ENCODE data around the gene ISL1.

The ISL1 gene

GRCh38 chr5:51392689-51393199, 9.5 kb downstream of the ISL1 start:
- no peak overlapping the region for H3K4me3 ChIP-seq (ENCODE audit: low read length)
- TF ChIP-seq CTCF (conservative IDR thresholded peaks at IDR 0.05; ENCODE audit: low read length), result no peak
- no peak for DNase-seq (ENCODE audit: low read depth)

DNA sequence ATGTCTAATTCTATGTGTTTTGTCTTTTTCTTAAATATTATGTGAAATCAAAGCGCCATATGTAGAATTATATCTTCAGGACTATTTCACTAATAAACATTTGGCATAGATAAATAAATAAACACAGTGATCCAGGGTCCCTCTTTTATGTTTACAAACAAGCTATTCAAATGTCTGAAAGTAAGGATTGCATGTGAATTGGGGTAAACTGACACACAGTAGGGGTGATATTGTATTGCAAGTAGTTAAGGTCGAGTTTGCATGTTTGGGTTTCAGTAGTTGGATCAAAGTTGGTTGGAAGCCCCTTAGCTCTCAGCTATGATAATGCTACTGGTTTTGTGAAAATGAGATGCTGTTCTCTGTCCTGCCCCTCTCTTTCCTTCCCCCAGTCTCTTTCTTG, 11.4 kb downstream of the ISL1 start:
- DNase-seq (ENCODE audit: low read depth), result no peak
- no peak overlapping the region for H3K4me3 ChIP-seq (ENCODE audit: low read length)
- TF ChIP-seq CTCF (conservative IDR thresholded peaks at IDR 0.05; ENCODE audit: low read length), result no peak

DNA sequence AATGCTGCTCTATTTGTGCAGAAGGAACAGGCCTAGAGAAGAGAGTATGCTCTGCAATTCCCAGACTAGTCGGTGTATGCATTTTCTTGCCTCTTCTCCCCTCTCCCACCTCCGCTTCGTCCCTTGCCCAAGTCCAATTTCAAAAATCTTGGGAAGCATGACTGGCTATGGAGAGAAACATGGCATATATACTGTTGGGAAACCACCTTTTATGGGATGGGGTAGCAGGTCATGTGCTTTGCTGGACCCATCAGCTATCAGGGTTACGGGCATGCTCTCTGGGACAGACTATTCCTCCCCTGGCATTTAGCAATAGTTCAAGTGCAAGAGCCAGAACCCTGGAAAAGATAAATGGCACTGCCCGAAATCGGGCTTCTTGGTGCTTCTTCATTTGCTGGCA, 12.0 kb downstream of the ISL1 start:
- no peak for DNase-seq (ENCODE audit: low read depth)
- no peak for TF ChIP-seq CTCF (conservative IDR thresholded peaks at IDR 0.05; ENCODE audit: low read length)
- H3K4me3 ChIP-seq (ENCODE audit: low read length), result no peak overlapping the region

- TF ChIP-seq CTCF (conservative IDR thresholded peaks at IDR 0.05; ENCODE audit: low read length), result no peak
- no peak overlapping the region for H3K4me3 ChIP-seq (ENCODE audit: low read length)
- DNase-seq (ENCODE audit: low read depth), result no peak
Observed at GRCh38 chr5:51395666-51396356, 12.6 kb downstream of the ISL1 start.

- H3K4me3 ChIP-seq (ENCODE audit: low read length), result no peak overlapping the region
- no peak for DNase-seq (ENCODE audit: low read depth)
- no peak for TF ChIP-seq CTCF (conservative IDR thresholded peaks at IDR 0.05; ENCODE audit: low read length)
Observed at GRCh38 chr5:51396797-51397196, 13.5 kb downstream of the ISL1 start.

DNA sequence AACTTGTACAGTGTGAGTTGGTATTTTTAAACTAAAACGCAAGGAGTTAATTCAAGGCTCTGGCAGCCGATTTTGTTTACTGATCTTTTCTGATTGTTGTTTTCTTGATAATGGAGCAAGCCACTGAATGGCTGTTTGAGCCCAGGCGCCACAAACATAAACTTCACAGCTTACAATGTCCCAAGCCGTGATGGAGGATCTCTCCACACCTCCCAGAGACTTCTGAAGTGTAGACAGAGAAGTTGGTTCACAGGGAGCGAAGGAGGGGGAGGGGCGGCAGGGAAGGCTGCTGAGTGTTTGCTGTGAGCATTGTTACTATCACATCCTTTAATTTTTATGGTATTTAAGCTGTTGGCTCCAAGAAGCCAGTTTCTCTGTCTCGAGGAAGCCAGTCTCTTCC, 14.7 kb downstream of the ISL1 start:
- no peak overlapping the region for H3K4me3 ChIP-seq (ENCODE audit: low read length)
- DNase-seq (ENCODE audit: low read depth), result no peak
- TF ChIP-seq CTCF (conservative IDR thresholded peaks at IDR 0.05; ENCODE audit: low read length), result no peak

DNA sequence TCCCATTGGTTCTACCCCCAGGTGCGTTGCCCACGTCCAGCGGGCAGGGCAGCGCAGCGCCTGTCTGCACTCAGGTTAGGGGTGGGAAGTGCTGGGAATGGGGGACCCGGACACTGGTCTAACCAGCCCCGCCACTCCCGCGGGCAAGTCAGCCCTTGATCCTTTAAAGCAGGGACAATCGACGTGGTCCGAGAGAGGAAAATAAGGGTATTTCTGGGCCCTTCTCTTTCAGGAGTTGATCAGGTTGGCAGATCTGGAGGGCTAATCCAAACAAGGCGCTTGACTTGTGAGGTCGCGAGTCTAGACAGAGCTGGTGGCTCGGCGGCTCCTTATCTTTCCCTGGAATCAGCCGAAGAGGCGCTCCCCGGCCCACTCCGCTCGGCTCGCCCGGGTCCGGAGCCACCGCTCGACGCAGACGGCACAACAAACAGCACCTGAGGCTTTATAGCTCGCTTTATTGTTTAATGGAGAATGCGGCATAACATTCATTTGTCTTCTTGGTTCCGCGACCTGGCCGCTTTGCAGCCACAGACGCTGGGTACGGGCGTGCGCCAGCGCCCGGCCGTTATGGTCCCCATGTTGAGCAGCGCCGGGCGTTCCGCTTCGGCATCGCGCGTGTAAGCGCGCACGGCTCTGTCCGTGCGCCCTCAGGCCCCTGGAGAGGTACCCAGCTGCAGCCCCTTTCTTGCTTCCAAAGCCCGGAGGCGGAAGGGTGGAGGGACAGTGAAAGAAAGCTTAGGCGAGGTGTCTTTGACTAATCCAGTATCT, 15.8 kb downstream of the ISL1 start:
- H3K4me3 ChIP-seq (ENCODE audit: low read length), result no peak overlapping the region
- no peak for DNase-seq (ENCODE audit: low read depth)
- TF ChIP-seq CTCF (conservative IDR thresholded peaks at IDR 0.05; ENCODE audit: low read length), result no peak

All from AG10803 (cell line).